ENCODE results near the gene BRD7. TPM values are rescaled to one million over a fixed set of nuclear protein-coding genes. Genes with fewer than 3 reads are reported as not detected.

Gene BRD7
- total RNA-seq, 2 experiments from 2014 or later, result 93.6 to 98.5 TPM

GRCh38 chr16:50373345-50373701 is 4.5 kb upstream of the BRD7 start:
- Mint-ChIP-seq H3K27me3 (no peaks in the 10 kb centered on the region), H3K4me1 (peaks cover 11% of the 10 kb centered on the region), H3K4me3 (no peak overlapping the region), H3K36me3 (no peaks in the 10 kb centered on the region), H3K9me3 (no peaks in the 10 kb centered on the region), H3K27ac (no peak overlapping the region)
- DNase-seq, result no peak

GRCh38 chr16:50372611-50373344 is 4.0 kb upstream of the BRD7 start:
- no peak for DNase-seq
- Mint-ChIP-seq H3K4me1 (peaks cover 13% of the 10 kb centered on the region), H3K4me3 (no peak overlapping the region)

GRCh38 chr16:50371936-50372595 is 3.3 kb upstream of the BRD7 start:
- no peak for DNase-seq

More at GRCh38 chr16:50372611-50373344, 4.0 kb upstream of the BRD7 start:
- Mint-ChIP-seq H3K36me3 (peaks cover 4% of the 10 kb centered on the region), H3K9me3 (no peaks in the 10 kb centered on the region), H3K27ac (no peak overlapping the region), H3K27me3 (no peaks in the 10 kb centered on the region)

GRCh38 chr16:50371036-50371716 is 2.4 kb upstream of the BRD7 start:
- H3K36me3 Mint-ChIP-seq, result peaks cover 9% of the 10 kb centered on the region
- no peaks in the 10 kb centered on the region for H3K9me3 Mint-ChIP-seq
- H3K27ac Mint-ChIP-seq, result no peak overlapping the region
- no peaks in the 10 kb centered on the region for H3K27me3 Mint-ChIP-seq
- DNase-seq, result no peak
- no peak overlapping the region for H3K4me3 Mint-ChIP-seq
- peaks cover 27% of the 10 kb centered on the region for H3K4me1 Mint-ChIP-seq

More at GRCh38 chr16:50371936-50372595, 3.3 kb upstream of the BRD7 start:
- H3K9me3 Mint-ChIP-seq, result no peaks in the 10 kb centered on the region
- no peak overlapping the region for H3K27ac Mint-ChIP-seq
- no peak overlapping the region for H3K4me3 Mint-ChIP-seq
- no peaks in the 10 kb centered on the region for H3K27me3 Mint-ChIP-seq
- H3K4me1 Mint-ChIP-seq, result peaks cover 20% of the 10 kb centered on the region
- H3K36me3 Mint-ChIP-seq, result peaks cover 8% of the 10 kb centered on the region

- Mint-ChIP-seq H3K27me3 (no peaks in the 10 kb centered on the region), H3K4me1 (peaks cover 41% of the 10 kb centered on the region), H3K9me3 (no peaks in the 10 kb centered on the region), H3K36me3 (peaks cover 15% of the 10 kb centered on the region), H3K4me3 (peak overlapping the region; percentile 80), H3K27ac (peak overlapping the region; percentile 84)
- DNase-seq, result no peak
Observed at GRCh38 chr16:50369133-50369804, 481 bp upstream of the BRD7 start.

- DNase-seq, result no peak
- Mint-ChIP-seq H3K9me3 (no peaks in the 10 kb centered on the region), H3K4me3 (peak overlapping the region; percentile 90), H3K36me3 (peaks cover 17% of the 10 kb centered on the region), H3K27ac (peak overlapping the region; percentile 73), H3K27me3 (no peaks in the 10 kb centered on the region), H3K4me1 (peaks cover 45% of the 10 kb centered on the region)
Observed at GRCh38 chr16:50367777-50368409, 895 bp downstream of the BRD7 start.

GRCh38 chr16:50365791-50366575 is 2.8 kb downstream of the BRD7 start:
- Mint-ChIP-seq H3K4me3 (peak overlapping the region; percentile 16), H3K27ac (no peak overlapping the region), H3K9me3 (no peaks in the 10 kb centered on the region), H3K27me3 (no peaks in the 10 kb centered on the region), H3K4me1 (peaks cover 53% of the 10 kb centered on the region), H3K36me3 (peaks cover 20% of the 10 kb centered on the region)
- no peak for DNase-seq

- Mint-ChIP-seq H3K36me3 (peaks cover 23% of the 10 kb centered on the region), H3K9me3 (no peaks in the 10 kb centered on the region), H3K4me1 (peaks cover 56% of the 10 kb centered on the region), H3K27me3 (no peaks in the 10 kb centered on the region), H3K4me3 (no peak overlapping the region), H3K27ac (no peak overlapping the region)
- DNase-seq, result no peak
Observed at GRCh38 chr16:50363656-50364055, 5.1 kb downstream of the BRD7 start.

GRCh38 chr16:50360779-50361178 is 8.0 kb downstream of the BRD7 start:
- Mint-ChIP-seq H3K4me3 (no peak overlapping the region), H3K27me3 (no peaks in the 10 kb centered on the region), H3K36me3 (peaks cover 14% of the 10 kb centered on the region), H3K9me3 (no peaks in the 10 kb centered on the region), H3K27ac (no peak overlapping the region), H3K4me1 (peaks cover 38% of the 10 kb centered on the region)
- DNase-seq, result no peak

- no peak overlapping the region for H3K4me3 Mint-ChIP-seq
- H3K27me3 Mint-ChIP-seq, result no peaks in the 10 kb centered on the region
- H3K4me1 Mint-ChIP-seq, result peaks cover 36% of the 10 kb centered on the region
- H3K9me3 Mint-ChIP-seq, result no peaks in the 10 kb centered on the region
- H3K36me3 Mint-ChIP-seq, result peaks cover 12% of the 10 kb centered on the region
- DNase-seq, result no peak
- H3K27ac Mint-ChIP-seq, result no peak overlapping the region
Observed at GRCh38 chr16:50360033-50360778, 8.6 kb downstream of the BRD7 start.

GRCh38 chr16:50359626-50360025 is 9.2 kb downstream of the BRD7 start:
- H3K27me3 Mint-ChIP-seq, result no peaks in the 10 kb centered on the region
- no peaks in the 10 kb centered on the region for H3K9me3 Mint-ChIP-seq
- no peak overlapping the region for H3K4me3 Mint-ChIP-seq
- no peak overlapping the region for H3K27ac Mint-ChIP-seq
- H3K4me1 Mint-ChIP-seq, result peaks cover 36% of the 10 kb centered on the region
- no peak for DNase-seq
- H3K36me3 Mint-ChIP-seq, result peaks cover 10% of the 10 kb centered on the region

- Mint-ChIP-seq H3K36me3 (peaks cover 19% of the 10 kb centered on the region), H3K27me3 (no peaks in the 10 kb centered on the region), H3K4me1 (peaks cover 18% of the 10 kb centered on the region), H3K27ac (no peak overlapping the region), H3K9me3 (no peaks in the 10 kb centered on the region), H3K4me3 (no peak overlapping the region)
- no peak for DNase-seq
Observed at GRCh38 chr16:50354629-50355456, 13.9 kb downstream of the BRD7 start.

GRCh38 chr16:50354082-50354481 is 14.7 kb downstream of the BRD7 start:
- Mint-ChIP-seq H3K4me3 (no peak overlapping the region), H3K27me3 (no peaks in the 10 kb centered on the region), H3K4me1 (peaks cover 12% of the 10 kb centered on the region), H3K36me3 (peaks cover 22% of the 10 kb centered on the region), H3K27ac (no peak overlapping the region), H3K9me3 (peaks cover 2% of the 10 kb centered on the region)
- no peak for DNase-seq

All from activated naive CD8-positive, alpha-beta T cell treated with anti-CD3 and anti-CD28 coated beads for 36 hours (primary cell).